ENCODE measurements around the gene VEGFD. TPM values are rescaled to one million over a fixed set of nuclear protein-coding genes. Genes with fewer than 3 reads are reported as not detected.

VEGFD gene
- total RNA-seq, 1 donor from 2014 or later = not detected

GRCh38 chrX:15418041-15418706, 34.0 kb upstream of the VEGFD start:
- Histone ChIP-seq H3K27me3 (ENCODE audit: control insufficient read depth, insufficient read depth, low read length) (no peaks in the 10 kb centered on the region), H3K36me3 (ENCODE audit: control insufficient read depth, insufficient read depth, low read length) (no peaks in the 10 kb centered on the region), H3K4me3 (ENCODE audit: low read depth, low read length) (no peak overlapping the region)
- no peak for DNase-seq (ENCODE audit: low read depth)
- no peak for TF ChIP-seq CTCF (IDR thresholded peaks at IDR 0.05; ENCODE audit: insufficient read depth, low read length, poor library complexity, severe bottlenecking)

DNA sequence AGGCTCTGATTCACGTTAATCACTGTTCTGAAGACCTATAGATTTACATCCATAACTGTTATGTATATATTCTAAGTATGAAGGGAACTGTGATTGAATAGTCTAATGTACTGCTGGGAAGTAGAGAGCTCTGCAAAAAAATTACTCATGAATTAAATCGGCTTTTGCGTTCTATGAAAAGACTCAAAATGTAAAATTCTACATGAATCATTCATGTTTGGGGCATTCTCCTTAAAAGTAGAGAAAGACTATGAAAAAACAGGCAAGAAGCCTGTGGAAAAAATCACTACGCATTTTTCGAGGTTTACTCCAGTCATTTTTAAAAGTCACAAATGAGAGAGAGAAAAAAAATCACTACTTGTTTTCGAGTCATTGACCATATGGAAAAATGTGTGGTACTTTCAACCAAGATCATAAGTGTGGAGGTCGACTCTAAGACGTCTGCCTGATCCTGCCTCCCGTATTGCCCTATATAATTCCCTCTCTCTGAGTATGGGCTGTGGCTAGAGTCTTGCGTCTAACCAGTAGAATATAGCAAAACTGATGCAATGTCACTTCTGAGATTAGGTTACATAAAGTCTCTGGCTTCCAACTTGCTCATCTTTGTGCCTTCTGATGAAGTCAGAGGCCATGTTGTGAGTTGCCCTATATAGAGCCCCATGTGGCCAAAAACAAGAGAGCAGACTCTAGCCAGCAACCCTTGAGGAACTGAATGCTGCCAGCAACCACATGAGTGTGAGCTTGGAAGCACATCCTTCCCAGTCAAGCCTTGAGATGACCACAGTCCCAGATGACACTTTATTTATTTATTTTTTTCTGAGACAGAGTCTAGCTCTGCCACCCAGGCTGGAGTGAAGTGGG, 32.1 kb upstream of the VEGFD start:
- no peaks in the 10 kb centered on the region for H3K27me3 ChIP-seq (ENCODE audit: control insufficient read depth, insufficient read depth, low read length)
- no peak for TF ChIP-seq CTCF (IDR thresholded peaks at IDR 0.05; ENCODE audit: insufficient read depth, low read length, poor library complexity, severe bottlenecking)
- no peaks in the 10 kb centered on the region for H3K36me3 ChIP-seq (ENCODE audit: control insufficient read depth, insufficient read depth, low read length)
- H3K4me3 ChIP-seq (ENCODE audit: low read depth, low read length) = no peak overlapping the region
- no peak for DNase-seq (ENCODE audit: low read depth)

DNA sequence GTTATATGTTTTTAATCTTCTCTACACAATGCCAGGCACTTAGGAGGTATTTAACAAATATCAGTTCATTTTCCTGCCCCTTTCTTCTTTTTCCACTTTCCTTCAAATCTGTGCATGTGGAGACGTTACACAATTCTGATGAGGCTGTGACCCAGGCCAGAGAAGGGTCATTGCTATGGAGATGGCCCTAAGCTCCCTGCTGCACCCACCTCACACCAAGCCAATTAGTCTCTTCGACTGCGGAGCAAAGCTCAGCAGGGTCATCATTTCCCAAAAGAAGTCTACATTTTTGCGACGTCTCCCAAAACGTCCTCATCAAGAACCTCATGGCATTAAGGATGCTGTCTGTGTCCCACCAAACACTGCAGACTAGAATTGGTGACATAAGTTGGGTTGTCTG, 28.9 kb upstream of the VEGFD start:
- no peaks in the 10 kb centered on the region for H3K27me3 ChIP-seq (ENCODE audit: control insufficient read depth, insufficient read depth, low read length)
- TF ChIP-seq CTCF (IDR thresholded peaks at IDR 0.05; ENCODE audit: insufficient read depth, low read length, poor library complexity, severe bottlenecking) = no peak

DNA sequence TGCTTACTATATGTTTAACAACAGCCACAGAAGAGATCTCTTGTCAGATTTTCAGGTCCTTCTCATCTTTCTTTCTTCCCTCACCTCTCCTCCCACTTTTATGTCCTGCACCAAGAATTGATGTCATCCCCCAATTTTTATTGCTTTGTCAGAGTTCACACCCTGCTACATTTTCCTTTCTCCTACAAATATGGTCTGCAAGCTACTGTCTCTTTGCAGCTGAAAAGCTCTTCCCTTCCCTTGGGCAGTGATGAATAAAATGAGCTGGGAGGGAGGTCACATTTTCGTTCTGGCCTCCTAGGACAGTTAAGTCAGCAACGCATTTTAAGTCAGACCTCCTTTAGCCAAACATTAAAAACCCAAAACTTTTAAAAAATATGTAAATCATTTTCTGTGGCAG, 26.7 kb upstream of the VEGFD start:
- no peak for DNase-seq (ENCODE audit: low read depth)
- TF ChIP-seq CTCF (IDR thresholded peaks at IDR 0.05; ENCODE audit: insufficient read depth, low read length, poor library complexity, severe bottlenecking) = no peak
- no peak overlapping the region for H3K4me3 ChIP-seq (ENCODE audit: low read depth, low read length)
- no peaks in the 10 kb centered on the region for H3K27me3 ChIP-seq (ENCODE audit: control insufficient read depth, insufficient read depth, low read length)
- H3K36me3 ChIP-seq (ENCODE audit: control insufficient read depth, insufficient read depth, low read length) = no peaks in the 10 kb centered on the region

More for the DNA sequence above, 28.9 kb upstream of the VEGFD start:
- DNase-seq (ENCODE audit: low read depth) = no peak
- H3K4me3 ChIP-seq (ENCODE audit: low read depth, low read length) = no peak overlapping the region
- H3K36me3 ChIP-seq (ENCODE audit: control insufficient read depth, insufficient read depth, low read length) = no peaks in the 10 kb centered on the region

DNA sequence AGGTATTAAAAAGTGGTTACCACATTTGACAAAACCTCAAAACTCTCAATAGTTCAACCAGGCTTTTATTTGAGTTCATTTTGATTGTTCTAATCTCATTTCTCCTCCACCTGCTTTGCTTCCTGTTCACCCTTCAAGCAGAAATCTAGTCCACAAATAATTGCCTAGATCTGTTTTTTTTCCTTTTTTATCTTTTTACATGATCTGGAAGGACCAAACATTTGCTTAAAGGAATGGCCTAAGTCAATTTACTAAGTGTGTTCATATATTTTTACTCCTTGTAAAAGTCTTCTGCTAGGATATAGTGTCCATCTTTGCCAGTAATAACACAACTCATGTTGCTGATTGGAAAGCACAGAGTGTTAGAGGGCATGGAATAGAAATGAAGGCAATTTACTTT, 26.2 kb upstream of the VEGFD start:
- DNase-seq (ENCODE audit: low read depth) = no peak
- no peak overlapping the region for H3K4me3 ChIP-seq (ENCODE audit: low read depth, low read length)

More for the DNA sequence above, 26.2 kb upstream of the VEGFD start:
- no peak for TF ChIP-seq CTCF (IDR thresholded peaks at IDR 0.05; ENCODE audit: insufficient read depth, low read length, poor library complexity, severe bottlenecking)
- no peaks in the 10 kb centered on the region for H3K36me3 ChIP-seq (ENCODE audit: control insufficient read depth, insufficient read depth, low read length)
- no peaks in the 10 kb centered on the region for H3K27me3 ChIP-seq (ENCODE audit: control insufficient read depth, insufficient read depth, low read length)
